Common myeloid progenitor, CD34-positive (primary cell): ENCODE measurements around the gene TRIM9.

Experiments
- CTCF ChIA-PET: fragments of 350-600 bp; sonication (Branson Sonifier 250); formaldehyde crosslinking; loops from one replicate; lab custom pipeline; 2021; ENCODE audit warnings: antibody characterized with exemption; lab: Charles Lee
- POLR2A ChIA-PET: fragments of 350-600 bp; sonication (Branson Sonifier 250); formaldehyde crosslinking; loops from one replicate; lab custom pipeline; 2021; ENCODE audit warnings: antibody characterized with exemption; lab: Charles Lee
- DNase-seq, 3 donors: peaks; one replicate each; pipeline versions ENCODE4 v3.0.0 to v3.0.0-alpha.2; 2013
- H3K27ac ChIP-seq, 2 experiments: 1 replicate in 1 of 2; 2 replicates in 1 of 2; pipeline ENCODE4 v1.7.0; 2013; ENCODE audit warnings: inconsistent platforms in 2 of 2, low read length in 2 of 2, mild to moderate bottlenecking in 2 of 2, low read depth in 1 of 2, moderate library complexity in 1 of 2; ENCODE audit not compliant: severe bottlenecking in 2 of 2, insufficient read depth in 1 of 2, poor library complexity in 1 of 2
- H3K27me3 ChIP-seq, 5 experiments: replicated peaks in 2 of 5; 1 replicate in 3 of 5; 2 replicates in 2 of 5; pipeline versions ENCODE4 v1.6.1 to v1.7.0; 2013; ENCODE audit warnings: low read length in 4 of 5, mild to moderate bottlenecking in 2 of 5, moderate library complexity in 2 of 5, inconsistent platforms in 1 of 5; ENCODE audit not compliant: insufficient read depth in 5 of 5, control insufficient read depth in 4 of 5
- H3K36me3 ChIP-seq, 4 experiments: 1 replicate in 2 of 4; 2 replicates in 2 of 4; pipeline versions ENCODE4 v1.6.1 to v1.7.0; 2013; ENCODE audit warnings: low read length in 3 of 4, control low read depth in 1 of 4, mild to moderate bottlenecking in 1 of 4; ENCODE audit not compliant: control insufficient read depth in 4 of 4, insufficient read depth in 4 of 4
- H3K4me1 ChIP-seq, 4 experiments: 1 replicate in 3 of 4; 2 replicates in 1 of 4; pipeline versions ENCODE4 v1.6.1 to v1.7.1; 2013; ENCODE audit warnings: low read length in 3 of 4, mild to moderate bottlenecking in 3 of 4, control low read depth in 1 of 4, inconsistent platforms in 1 of 4, moderate library complexity in 1 of 4; ENCODE audit not compliant: control insufficient read depth in 4 of 4, insufficient read depth in 4 of 4; ENCODE audit errors: control extremely low read depth in 1 of 4
- H3K4me3 ChIP-seq, 7 experiments: 1 replicate in 4 of 7; 2 replicates in 3 of 7; pipeline versions ENCODE4 v1.5.1 to v1.7.0; 2013; ENCODE audit warnings: mild to moderate bottlenecking in 7 of 7, low read length in 6 of 7, moderate library complexity in 6 of 7, inconsistent platforms in 2 of 7, low read depth in 2 of 7, control low read depth in 1 of 7; ENCODE audit not compliant: insufficient read depth in 4 of 7, control insufficient read depth in 1 of 7; ENCODE audit errors: extremely low read depth in 1 of 7
- H3K9me3 ChIP-seq, 5 experiments: 1 replicate in 4 of 5; 2 replicates in 1 of 5; pipeline versions ENCODE4 v1.6.1 to v1.7.1; 2013; ENCODE audit warnings: low read length in 4 of 5, mild to moderate bottlenecking in 2 of 5, inconsistent platforms in 1 of 5, low read depth in 1 of 5, moderate library complexity in 1 of 5; ENCODE audit not compliant: control insufficient read depth in 4 of 5, insufficient read depth in 2 of 5; ENCODE audit errors: control extremely low read depth in 1 of 5
- WGBS: methylation state at CpG from one replicate; pipeline ENCODE4 v1.1.5; 2013; ENCODE audit not compliant: insufficient coverage; 5-methylcytosine and 5-hydroxymethylcytosine counted together

TRIM9 gene

DNA sequence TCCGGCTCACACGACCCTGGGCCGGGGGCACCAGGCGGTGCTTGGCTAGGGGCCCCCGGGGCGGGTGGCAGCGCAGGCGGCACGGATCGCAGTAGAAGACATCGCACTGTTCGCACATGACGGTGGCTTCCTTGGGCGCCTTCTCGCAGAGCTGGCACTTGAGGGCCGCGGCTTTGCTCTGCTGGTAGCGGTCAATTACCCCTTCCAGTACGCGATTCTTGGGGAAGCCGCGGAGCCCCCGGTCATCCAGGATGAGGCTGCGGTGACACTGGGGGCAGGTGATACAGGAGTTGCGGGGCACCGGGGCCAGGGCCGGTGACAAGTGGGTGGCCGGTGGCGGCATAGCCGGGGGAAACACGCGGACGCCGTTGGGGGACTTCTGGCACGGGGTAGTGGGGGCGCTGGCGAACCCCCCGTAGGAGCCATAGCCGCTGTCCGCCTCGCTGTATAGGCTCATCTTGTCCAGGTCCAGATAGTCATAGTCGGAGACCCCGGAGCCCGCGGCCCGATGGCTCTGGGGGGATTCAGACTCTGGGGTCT lies 553 bp downstream of the TRIM9 start:
- Histone ChIP-seq H3K27ac (no peak overlapping the region), H3K4me1 (peaks cover 2 to 28% (median 26%) of the 10 kb centered on the region in 4 experiments), H3K27me3 (peaks cover 0 to 21% (median 8%) of the 10 kb centered on the region in 5 experiments), H3K36me3 (no peaks in the 10 kb centered on the region), H3K9me3 (no peaks in the 10 kb centered on the region), H3K4me3 (peak overlapping the region; percentile 59 to 84 (median 77))
- 0% methylated on average over 29 of the region's 46 CpGs for WGBS
- DNase-seq: peak in 2 of 3 donors; percentile 9 to 43
- CTCF ChIA-PET: interaction anchor here (1.2 to 2.5 kb wide), 4 partner anchors 9 to 136 kb away, joined by 4 to 8 read pairs (median 6); no protein-coding TSS in a partner anchor
- POLR2A ChIA-PET: no interaction called here

DNA sequence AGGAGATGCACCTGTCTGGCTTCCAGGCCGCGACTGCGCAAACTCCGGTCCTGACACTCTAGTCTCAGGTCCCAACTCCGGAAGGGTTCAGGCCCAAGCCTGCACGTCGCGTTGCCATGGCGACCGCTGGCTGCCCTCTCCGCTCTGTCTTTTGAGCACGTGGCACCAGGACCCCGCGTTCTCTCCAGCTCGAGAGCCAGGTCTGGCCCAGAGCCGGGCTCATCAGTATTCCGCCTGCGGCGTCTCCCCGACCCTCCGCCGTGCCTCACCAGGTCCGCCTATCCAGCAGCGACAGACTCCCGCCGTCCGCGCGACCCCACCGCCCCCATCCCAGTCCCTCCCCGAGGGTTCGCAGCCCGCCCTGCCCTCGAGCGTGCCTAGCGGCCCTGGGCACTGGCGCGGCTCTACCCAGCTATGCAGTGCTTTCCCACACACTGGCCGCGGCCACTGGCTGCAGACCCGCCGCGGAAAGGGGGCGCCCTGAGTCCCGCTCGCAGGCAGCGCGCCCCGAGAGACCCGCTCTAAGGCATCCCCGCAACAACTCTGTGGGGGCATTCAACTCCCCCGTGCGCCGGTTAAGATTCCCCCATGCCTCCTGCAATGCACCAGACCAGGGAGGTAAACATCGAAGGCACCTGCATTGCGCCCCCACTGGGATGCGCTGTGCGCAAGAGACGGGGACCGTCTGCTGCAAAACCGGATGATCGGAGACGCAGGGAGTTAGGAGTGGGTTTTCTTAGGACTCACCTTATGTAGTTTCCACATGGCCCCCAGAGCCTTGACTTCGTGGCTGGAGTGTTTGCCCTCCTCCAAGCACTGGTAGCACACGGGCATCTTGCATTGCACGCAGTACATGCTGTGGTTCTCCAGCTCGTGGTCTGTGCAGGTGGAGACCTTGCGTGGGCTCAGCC lies 1.3 kb downstream of the TRIM9 start:
- H3K27me3 ChIP-seq: peaks cover 0 to 20% (median 7%) of the 10 kb centered on the region in 5 experiments
- no peaks in the 10 kb centered on the region for H3K36me3 ChIP-seq
- peak; percentile 54 to 73 (median 68) for DNase-seq
- H3K4me3 ChIP-seq: peak overlapping the region in 6 of 7 experiments; percentile 72 to 84 (median 78)
- H3K27ac ChIP-seq: no peak overlapping the region
- CTCF ChIA-PET: interaction anchor here (0.6 to 2.5 kb wide), 5 partner anchors 9 to 124 kb away, joined by 3 to 8 read pairs (median 5); no protein-coding TSS in a partner anchor
- POLR2A ChIA-PET: no interaction called here
- no peaks in the 10 kb centered on the region for H3K9me3 ChIP-seq
- peaks cover 2 to 28% (median 26%) of the 10 kb centered on the region in 4 experiments for H3K4me1 ChIP-seq
- WGBS: 8% methylated on average over 63 of the region's 68 CpGs

DNA sequence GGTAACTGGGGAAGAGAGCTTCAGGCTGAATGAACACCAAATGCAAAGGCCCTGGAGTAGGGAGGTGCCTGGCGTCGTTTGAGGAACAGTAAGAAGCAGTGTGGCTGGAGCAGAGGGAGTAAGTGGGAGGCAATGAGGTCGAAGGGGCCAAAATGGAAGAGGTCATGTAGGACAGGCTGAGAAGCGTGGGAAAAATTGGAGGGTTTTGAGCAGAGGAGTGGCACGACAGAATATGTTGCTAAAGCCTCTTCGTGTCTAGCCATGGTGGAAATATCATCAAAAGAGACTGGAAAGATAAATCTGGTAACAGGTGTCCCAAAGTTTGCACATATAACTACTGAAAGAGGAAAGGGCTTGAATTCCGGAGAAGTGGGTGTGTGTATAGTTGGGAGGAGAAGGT lies 1.9 kb downstream of the TRIM9 start:
- WGBS: 97% methylated on average over 7 of the region's 7 CpGs
- H3K27me3 ChIP-seq: peaks cover 0 to 20% (median 7%) of the 10 kb centered on the region in 5 experiments
- H3K9me3 ChIP-seq: no peaks in the 10 kb centered on the region
- peak overlapping the region in 5 of 7 experiments; percentile 10 to 84 (median 78) for H3K4me3 ChIP-seq
- peaks cover 2 to 28% (median 26%) of the 10 kb centered on the region in 4 experiments for H3K4me1 ChIP-seq
- DNase-seq: no peak
- ChIA-PET CTCF (interaction anchor here (0.6 to 1.4 kb wide), 3 partner anchors 10 to 125 kb away, joined by 3 to 5 read pairs (median 4); no protein-coding TSS in a partner anchor), POLR2A (no interaction called here)
- no peak overlapping the region for H3K27ac ChIP-seq
- no peaks in the 10 kb centered on the region for H3K36me3 ChIP-seq

DNA sequence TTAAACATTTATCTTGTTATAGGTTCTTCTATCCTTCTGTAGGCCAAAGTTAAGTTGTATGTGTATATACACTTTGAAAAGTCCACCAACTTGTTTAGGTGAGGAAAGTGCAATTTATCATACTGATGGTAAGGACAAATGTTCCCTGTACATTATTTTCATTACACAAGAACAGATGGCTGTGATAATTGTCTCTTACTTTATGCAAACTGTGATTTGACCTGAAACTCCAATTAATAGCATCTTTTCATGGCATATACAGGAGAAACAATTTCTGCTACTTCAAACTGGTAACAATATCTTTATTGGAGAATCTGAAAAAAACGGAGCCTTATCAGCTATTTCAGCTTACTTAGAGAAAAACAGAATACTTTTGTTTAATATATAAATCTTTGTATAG lies 5.6 kb downstream of the TRIM9 start:
- H3K9me3 ChIP-seq: no peaks in the 10 kb centered on the region
- no peak overlapping the region for H3K4me3 ChIP-seq
- peaks cover 0 to 12% (median 10%) of the 10 kb centered on the region in 4 experiments for H3K4me1 ChIP-seq
- DNase-seq: no peak
- CTCF ChIA-PET: no interaction called here
- peaks cover 0 to 16% (median 7%) of the 10 kb centered on the region in 5 experiments for H3K27me3 ChIP-seq
- no peak overlapping the region for H3K27ac ChIP-seq
- WGBS: no CpG with 5 or more reads among the region's 1 CpG
- no peaks in the 10 kb centered on the region for H3K36me3 ChIP-seq
- POLR2A ChIA-PET: no interaction called here

DNA sequence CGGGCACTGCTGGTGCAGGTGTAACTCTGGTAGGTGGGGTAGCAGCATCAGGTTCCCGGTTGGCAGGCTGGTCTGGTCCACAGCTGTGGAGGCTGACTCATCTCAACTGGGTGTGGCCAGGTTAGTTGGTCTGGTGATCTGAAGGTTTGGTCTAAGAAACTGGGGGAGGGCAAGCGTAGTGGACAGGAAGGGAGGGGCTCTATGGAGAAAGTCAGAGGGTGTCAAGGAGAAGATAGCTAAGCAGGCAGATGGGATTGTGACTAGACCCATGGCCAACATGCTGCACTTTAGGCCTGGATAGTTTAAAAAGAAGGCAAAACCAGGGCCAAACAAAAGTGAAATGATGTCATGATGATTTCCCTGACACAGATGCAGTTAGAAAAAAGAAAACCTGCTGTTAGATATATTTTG lies 7.9 kb downstream of the TRIM9 start:
- Histone ChIP-seq H3K9me3 (no peaks in the 10 kb centered on the region), H3K4me3 (no peak overlapping the region), H3K27ac (no peak overlapping the region), H3K36me3 (no peaks in the 10 kb centered on the region), H3K27me3 (no peaks in the 10 kb centered on the region), H3K4me1 (no peaks in the 10 kb centered on the region)
- 100% methylated on average over 2 of the region's 3 CpGs for WGBS
- ChIA-PET POLR2A (no interaction called here), CTCF (no interaction called here)
- DNase-seq: peak in 1 of 3 donors; percentile 12

DNA sequence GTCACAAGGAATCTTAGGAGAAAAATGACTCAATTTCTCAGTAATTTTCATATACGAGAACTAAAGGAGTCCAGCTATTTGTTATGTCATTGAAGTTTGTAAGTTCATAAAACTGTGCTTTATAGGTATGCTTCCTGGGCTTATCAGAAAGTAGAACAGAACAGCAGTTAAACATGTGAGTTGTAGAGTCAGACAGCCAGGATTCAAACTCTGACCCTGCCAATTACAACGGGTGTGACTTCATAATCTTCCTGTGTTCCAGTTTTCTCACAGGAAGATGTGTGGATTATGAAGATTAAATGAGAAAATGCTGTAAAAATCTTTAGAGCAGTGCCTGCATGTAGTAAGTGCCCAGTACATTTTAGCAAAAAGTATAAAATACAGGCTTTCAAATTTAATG lies 8.9 kb downstream of the TRIM9 start:
- Histone ChIP-seq H3K4me1 (no peaks in the 10 kb centered on the region), H3K4me3 (no peak overlapping the region), H3K27me3 (no peaks in the 10 kb centered on the region), H3K9me3 (no peaks in the 10 kb centered on the region), H3K36me3 (no peaks in the 10 kb centered on the region), H3K27ac (no peak overlapping the region)
- 33% methylated on average over 1 of the region's 2 CpGs for WGBS
- no peak for DNase-seq
- ChIA-PET POLR2A (no interaction called here), CTCF (no interaction called here)
